ENCODE measurements around the gene ACD.
A peak's percentile ranks its signal among the peaks of the same experiment; 100 is the strongest.
"Not testable (repeated sequence)": the region's sequence is repeated elsewhere in the genome, so short reads cannot be mapped to it uniquely, and the experiment has no call there.

Gene ACD

GRCh38 chr16:67659675-67660563 lies at the start of gene ACD:
TSS of gene ACD (minus strand) at chr16:67660260. CDS start at chr16:67660220, 40 bp downstream.
- DNase-seq (ENCODE audit: low read depth in 3 of 3, low spot score in 1 of 3) = peak; percentile 80 to 94 (median 87)

GRCh38 chr16:67709050-67709449 lies 49.0 kb upstream of the ACD start:
- no peak for DNase-seq (ENCODE audit: low read depth in 3 of 3, low spot score in 1 of 3)

- DNase-seq (ENCODE audit: low read depth in 3 of 3, low spot score in 1 of 3) = no peak
Observed at GRCh38 chr16:67708368-67708771, 48.3 kb upstream of the ACD start.

DNA sequence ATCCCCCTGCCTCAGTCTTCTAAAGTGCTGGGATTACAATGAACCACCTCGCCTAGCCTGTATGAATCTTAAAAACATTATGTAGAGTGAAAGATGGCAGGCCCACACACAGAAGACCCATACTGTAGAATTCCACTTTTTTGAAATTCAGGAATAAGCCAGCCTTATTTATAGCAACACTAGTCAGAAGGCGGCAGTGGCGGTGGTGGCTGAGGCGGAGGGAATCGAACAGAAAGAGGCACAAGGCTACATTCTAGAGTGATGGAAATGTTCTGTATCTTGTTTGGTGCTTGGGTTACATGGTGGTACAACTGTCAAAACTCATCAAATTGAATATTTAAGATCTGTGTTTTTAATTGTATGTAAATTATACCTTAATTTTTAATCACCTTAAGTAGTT lies 47.7 kb upstream of the ACD start:
- DNase-seq (ENCODE audit: low read depth in 3 of 3, low spot score in 1 of 3) = no peak

DNA sequence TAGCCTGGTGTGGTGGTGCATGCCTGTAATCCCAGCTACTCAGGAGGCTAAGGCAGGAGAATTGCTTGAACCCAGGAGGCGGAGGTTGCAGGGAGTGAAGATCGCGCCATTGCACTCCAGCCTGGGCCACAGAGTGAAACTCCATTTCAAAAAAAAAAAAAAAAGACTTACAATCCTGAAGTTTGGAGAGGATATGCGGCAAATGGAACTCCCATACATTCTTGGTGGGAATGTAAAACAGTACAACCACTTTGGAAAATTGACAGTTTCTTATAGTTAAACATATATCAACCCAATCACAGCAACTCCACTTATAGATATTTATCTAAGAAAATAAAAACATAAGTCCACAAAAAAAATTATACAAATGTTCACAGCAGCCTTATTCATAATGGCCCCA lies 47.1 kb upstream of the ACD start:
- DNase-seq (ENCODE audit: low read depth in 3 of 3, low spot score in 1 of 3) = no peak

DNA sequence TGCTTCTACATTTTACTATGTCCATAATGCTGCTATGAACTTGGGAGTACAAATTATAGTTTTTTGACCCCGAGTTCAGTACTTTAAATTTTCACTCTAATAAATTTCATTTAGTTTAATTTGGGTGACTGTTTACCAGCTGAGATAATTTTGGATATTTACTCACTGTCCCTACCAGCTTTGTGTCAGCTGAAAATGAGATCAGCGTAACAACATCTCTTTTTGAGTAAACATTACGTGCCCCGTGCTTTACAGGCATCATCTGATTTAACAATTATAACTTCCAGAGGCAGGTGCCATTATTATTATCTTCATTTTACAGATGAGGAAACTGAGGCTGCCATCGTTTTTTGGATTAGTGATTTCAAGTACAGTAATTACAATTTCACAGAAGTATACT lies 44.0 kb upstream of the ACD start:
- no peak for DNase-seq (ENCODE audit: low read depth in 3 of 3, low spot score in 1 of 3)

DNA sequence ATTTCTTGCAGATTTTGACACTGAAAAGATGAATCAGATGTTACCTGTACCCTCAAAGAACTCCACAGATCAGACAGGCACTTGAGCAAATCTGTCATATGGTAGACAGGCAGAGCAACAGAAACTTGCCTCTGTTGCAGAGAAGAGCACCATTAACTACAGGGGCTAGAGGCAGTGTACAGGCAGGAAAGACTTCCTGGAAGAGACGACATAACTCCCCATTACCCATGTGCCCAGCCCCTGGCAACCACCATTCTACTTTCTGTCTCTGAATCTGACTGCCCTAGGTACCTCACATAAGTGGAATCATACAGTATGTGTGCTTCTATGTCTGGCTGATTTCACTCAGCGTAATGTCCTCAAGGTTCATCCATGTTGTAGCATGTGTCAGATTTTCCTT lies 43.6 kb upstream of the ACD start:
- DNase-seq (ENCODE audit: low read depth in 3 of 3, low spot score in 1 of 3) = no peak

DNA sequence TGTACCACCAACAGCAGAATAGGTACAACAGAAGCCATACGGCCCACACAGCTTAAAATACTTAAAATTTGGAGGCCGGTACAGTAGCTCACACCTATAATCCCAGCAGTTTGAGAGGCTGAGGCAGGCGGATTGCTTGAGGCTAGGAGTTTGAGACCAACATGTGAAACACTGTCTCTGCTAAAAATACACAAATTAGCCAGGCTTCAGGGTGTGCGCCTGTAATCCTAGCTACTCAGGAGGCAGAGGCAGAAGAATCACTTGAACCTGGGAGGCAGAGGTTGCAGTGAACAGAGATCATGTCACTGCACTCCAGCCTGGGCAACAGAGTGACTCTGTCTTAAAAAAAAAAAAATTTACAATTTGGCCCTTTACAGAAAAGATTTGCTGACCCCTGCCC lies 42.1 kb upstream of the ACD start:
- no peak for DNase-seq (ENCODE audit: low read depth in 3 of 3, low spot score in 1 of 3)

DNA sequence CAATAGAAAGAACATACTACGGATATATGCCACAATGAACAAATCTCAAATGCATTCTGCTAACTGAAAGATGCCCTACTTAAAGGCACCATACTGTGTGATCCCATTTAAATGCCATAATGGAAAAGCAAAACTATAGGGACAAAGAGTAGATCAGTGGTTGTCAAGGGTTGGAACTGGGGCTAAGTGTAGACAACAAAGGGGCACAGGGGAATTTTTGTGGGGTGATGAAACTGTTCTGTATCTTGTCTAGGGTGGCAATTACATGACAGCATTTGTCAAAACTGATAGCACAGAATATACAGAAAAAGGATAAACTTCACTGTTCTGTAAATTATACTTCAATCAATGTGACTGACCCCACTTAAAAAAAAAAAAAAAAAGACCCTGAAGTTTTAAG lies 41.4 kb upstream of the ACD start:
- no peak for DNase-seq (ENCODE audit: low read depth in 3 of 3, low spot score in 1 of 3)

DNA sequence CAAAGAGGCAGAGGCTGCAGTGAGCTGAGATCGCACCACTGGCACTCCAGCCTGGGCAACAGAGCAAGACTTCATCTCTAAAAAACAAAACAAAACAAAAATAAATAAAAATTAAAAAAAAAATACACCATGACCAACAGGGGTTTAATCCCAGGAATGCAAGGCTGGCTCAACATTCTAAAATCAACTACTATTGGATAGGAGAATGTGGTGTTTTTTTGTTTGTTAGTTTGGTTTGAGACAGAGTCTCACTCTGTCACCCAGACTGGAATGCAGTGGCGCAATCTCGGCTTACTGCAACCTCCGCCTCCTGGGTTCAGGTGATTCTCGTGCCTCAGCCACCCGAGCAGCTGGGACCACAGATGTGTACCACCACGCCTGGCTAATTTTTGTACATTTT lies 39.2 kb upstream of the ACD start:
- no peak for DNase-seq (ENCODE audit: low read depth in 3 of 3, low spot score in 1 of 3)

DNA sequence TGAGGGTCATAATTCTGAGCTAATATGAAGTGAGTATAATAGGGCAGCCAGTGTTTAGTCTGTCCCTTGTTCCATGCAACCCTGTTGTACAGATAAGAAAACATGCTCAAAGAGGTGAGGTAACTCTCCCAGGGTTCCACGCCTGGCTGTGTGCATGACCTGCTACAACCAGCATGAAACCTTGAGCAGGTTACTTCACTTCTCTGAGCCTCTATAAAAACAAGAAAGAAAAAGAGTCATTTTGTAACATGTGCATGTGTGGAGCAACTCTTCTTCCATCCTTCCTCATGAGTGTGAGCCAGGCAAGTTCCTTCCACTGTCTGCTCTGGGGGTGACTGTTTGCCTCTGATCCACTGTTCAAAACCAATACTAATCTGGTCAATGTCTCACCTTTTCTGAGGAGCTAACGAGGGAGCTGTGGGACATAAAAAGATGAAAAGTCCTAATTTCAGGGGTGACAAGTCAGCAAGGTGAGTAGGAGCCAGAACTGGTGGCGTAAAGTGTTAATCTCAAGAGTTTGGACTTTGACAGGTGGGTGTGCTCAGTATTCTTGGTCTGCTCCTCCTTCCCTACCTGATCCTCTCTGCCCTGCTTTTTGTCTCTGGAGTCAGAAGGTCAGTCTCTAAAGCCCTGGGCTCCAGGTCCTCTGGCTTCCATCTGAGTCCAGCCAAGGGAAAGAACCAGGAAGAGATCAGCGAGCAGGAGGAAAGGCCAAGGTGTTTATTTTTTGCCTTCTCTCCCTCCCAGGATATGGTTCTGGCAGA lies 37.5 kb upstream of the ACD start:
- no peak for DNase-seq (ENCODE audit: low read depth in 3 of 3, low spot score in 1 of 3)

DNA sequence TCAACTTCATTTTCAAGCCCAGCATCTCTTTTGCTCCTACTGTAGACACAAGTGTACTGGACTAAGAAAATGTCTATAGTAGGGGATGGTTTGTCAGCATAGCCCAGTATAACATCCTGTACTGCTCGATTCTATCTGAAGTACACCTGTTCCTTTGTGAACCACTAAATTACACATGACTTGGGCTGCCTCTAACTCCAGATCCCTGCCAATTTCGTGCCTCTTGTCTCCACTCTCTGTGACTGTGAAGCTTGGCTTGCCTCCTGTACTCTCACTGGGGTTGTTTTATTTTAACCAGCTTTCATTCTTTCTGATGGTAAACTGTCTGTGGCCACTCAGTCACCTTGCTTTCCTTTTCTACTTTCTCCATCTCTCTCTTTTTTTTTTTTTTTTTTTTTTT lies 34.6 kb upstream of the ACD start:
- DNase-seq (ENCODE audit: low read depth in 3 of 3, low spot score in 1 of 3) = no peak

- DNase-seq (ENCODE audit: low read depth in 3 of 3, low spot score in 1 of 3) = not testable (repeated sequence)
Observed at GRCh38 chr16:67693517-67694285, 33.6 kb upstream of the ACD start.

DNA sequence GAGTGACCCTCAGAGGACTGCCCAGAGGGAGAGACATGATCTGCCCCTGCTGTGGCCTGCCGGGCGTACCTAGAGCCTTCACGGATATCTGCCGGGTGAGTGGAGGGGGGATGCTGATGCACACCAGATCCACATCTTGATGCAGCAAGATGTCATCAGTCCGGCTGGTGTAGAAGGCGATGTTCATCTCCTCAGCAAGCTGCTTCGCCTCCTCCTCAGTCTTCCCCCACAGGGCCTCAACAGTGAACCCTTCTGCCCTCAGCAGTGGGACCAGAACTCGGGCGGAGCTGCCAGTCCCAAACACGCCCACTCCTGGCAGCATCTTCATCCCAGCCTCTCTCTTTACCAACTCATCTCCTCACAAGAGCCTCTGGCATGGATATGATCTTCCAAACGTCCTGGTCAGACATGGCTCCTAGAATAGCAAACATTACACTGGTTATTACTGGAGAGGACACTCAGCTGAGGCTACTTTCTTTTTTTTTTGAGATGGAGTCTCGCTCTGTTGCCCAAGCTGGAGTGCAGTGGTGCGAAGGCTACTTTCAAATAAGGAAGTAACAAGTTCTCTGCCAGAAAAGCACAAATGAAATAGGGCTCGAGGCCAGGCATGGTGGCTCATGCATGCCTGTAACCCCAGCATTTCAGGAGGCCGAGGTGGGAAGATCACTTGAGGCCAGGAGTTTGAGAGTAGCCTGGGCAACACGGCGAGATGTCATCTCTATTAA lies 25.5 kb upstream of the ACD start:
- DNase-seq (ENCODE audit: low read depth in 3 of 3, low spot score in 1 of 3) = no peak

DNA sequence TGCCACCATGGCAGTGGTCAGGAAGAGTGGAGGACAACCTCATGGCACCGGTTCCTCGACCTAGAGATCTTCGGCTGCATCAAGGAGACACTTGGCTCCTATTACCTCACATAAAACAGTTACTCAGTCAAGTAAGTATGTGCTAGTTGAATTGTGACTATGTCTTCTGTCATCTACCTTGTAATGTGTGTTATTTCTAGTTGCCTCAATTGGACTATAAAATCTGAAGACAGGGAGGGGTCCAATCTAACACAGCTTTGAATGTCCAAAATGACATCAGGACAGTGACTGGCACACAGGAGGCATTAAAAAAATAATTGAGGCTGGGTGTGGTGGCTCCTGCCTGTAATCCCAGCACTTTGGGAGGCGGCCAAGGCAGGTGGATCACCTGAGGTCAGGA lies 23.7 kb upstream of the ACD start:
- no peak for DNase-seq (ENCODE audit: low read depth in 3 of 3, low spot score in 1 of 3)

GRCh38 chr16:67679935-67680897 lies 20.2 kb upstream of the ACD start:
- DNase-seq (ENCODE audit: low read depth in 3 of 3, low spot score in 1 of 3) = no peak

GRCh38 chr16:67678354-67679023 lies 18.4 kb upstream of the ACD start:
- no peak for DNase-seq (ENCODE audit: low read depth in 3 of 3, low spot score in 1 of 3)

DNA sequence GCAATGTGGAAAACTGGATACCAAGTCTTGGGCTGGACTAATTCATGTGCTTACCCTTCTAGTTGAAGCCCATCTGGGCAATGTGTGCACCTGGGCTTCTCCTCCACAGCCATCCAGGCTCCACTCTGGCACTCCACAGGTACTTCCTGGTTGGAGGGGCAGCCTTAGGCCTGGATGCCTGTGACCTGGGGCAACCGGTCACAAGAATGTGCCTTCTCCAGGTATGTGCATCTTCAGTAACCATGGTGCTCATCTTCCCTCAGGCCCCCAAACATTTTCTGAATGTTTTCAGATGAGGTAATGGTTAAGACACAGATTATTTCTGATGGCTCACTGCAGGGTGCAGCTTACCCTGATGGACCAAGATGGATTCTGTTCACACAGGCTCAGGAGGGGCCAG lies 17.7 kb upstream of the ACD start:
- DNase-seq (ENCODE audit: low read depth in 3 of 3, low spot score in 1 of 3) = no peak

GRCh38 chr16:67676939-67677338 lies 16.9 kb upstream of the ACD start:
- no peak for DNase-seq (ENCODE audit: low read depth in 3 of 3, low spot score in 1 of 3)
